Peyer's patch (tissue), 4 donors: ENCODE data around the gene NUDT4B. TPM values are rescaled to one million over a fixed set of nuclear protein-coding genes. Genes with fewer than 3 reads are reported as not detected.
"Not testable (repeated sequence)": the region's sequence is repeated elsewhere in the genome, so short reads cannot be mapped to it uniquely, and the experiment has no call there.

ENCODE experiments used
- DNase-seq, 3 donors: peaks; one replicate each; pipeline ENCODE4 v3.0.0-alpha.2; 2017 to 2019
- H3K27ac ChIP-seq, 4 donors: fragments of 200-600 bp; sonication (generic); one replicate each; pipeline ENCODE4 v1.5.1; 2016 to 2019
- H3K27me3 ChIP-seq, 2 donors: fragments of 200-600 bp; sonication (generic); one replicate each; pipeline ENCODE4 v1.5.1; 2019
- H3K36me3 ChIP-seq, 3 donors: fragments of 200-600 bp; sonication (generic); one replicate each; pipeline ENCODE4 v1.5.1; 2016 to 2019
- H3K4me1 ChIP-seq, 4 donors: fragments of 200-600 bp; sonication (generic); one replicate each; pipeline ENCODE4 v1.5.1; 2016 to 2019
- H3K4me3 ChIP-seq, 4 donors: fragments of 200-600 bp; sonication (generic); 1 replicate in 3 of 4; 2 replicates in 1 of 4; pipeline ENCODE4 v1.5.1; 2016 to 2019; ENCODE audit warnings: mild to moderate bottlenecking in 1 of 4
- H3K9me3 ChIP-seq, 4 donors: fragments of 200-600 bp; sonication (generic); one replicate each; pipeline ENCODE4 v1.5.1; 2016 to 2019; ENCODE audit warnings: mild to moderate bottlenecking in 1 of 4
- total RNA-seq, 4 donors: library from RNA; depleted of rRNA; stranded (reverse); fragments of >200 nt; gene quantifications; one replicate each; pipeline ENCODE4 v1.1.0, GENCODE V29; 2016

Gene NUDT4B
- total RNA-seq, 4 donors from 2014 or later, result 6.3 to 29.6 (median 14.5) TPM

DNA sequence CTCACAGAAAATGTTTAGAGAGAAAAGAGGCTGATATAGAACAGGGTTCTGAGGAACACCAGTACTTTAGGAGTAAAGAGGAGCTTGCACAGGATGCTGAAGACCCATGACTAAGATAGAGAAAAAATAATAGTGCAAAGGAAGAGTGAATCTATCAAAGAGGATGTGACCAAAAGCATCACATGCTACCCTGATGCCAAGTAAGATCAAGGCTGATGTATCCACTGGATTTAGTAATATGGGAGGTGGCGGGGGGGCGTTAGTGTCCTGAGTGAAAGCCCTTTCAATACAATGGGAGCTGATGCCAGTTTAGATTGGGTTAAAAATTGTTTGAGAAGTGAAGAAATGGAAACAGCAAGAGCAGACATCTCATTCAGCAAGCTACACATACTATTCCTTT lies 11.2 kb downstream of the NUDT4B start:
- DNase-seq, result peak in 2 of 3 donors; percentile 14 to 50
- not testable (repeated sequence) for H3K4me1 ChIP-seq, H3K27ac ChIP-seq, H3K4me3 ChIP-seq, H3K36me3 ChIP-seq, H3K9me3 ChIP-seq, H3K27me3 ChIP-seq

DNA sequence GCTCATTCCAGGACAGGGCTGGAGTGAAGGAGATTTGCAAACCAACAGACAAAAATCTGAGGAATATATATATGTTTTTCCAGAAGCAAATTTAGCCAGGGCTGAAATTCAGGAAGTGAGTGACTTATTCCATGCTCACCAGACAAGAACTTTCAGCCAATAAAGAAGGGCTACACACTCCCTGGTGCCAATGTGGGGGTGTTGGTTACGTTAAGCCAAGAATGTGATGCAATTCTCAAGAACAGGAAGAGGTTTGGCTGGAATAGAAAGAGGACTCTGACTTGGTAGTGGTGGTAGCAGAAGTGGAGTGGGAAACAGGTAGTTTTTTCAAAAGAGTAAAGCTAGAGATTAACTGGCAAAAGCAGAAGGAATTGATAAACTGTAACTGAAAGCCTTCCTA lies 11.6 kb downstream of the NUDT4B start:
- not testable (repeated sequence) for H3K9me3 ChIP-seq, H3K4me3 ChIP-seq, H3K4me1 ChIP-seq, DNase-seq, H3K27ac ChIP-seq, H3K27me3 ChIP-seq, H3K36me3 ChIP-seq

- H3K4me1 ChIP-seq, H3K4me3 ChIP-seq, H3K9me3 ChIP-seq, DNase-seq, H3K27me3 ChIP-seq, H3K27ac ChIP-seq, H3K36me3 ChIP-seq: not testable (repeated sequence)
These were observed 12.8 kb downstream of the NUDT4B start for GRCh38 chr1:148761360-148761759.

- not testable (repeated sequence) for H3K27me3 ChIP-seq, H3K27ac ChIP-seq, H3K36me3 ChIP-seq, H3K4me1 ChIP-seq, H3K9me3 ChIP-seq, H3K4me3 ChIP-seq, DNase-seq
These were observed 16.9 kb downstream of the NUDT4B start for GRCh38 chr1:148765238-148766019.

DNA sequence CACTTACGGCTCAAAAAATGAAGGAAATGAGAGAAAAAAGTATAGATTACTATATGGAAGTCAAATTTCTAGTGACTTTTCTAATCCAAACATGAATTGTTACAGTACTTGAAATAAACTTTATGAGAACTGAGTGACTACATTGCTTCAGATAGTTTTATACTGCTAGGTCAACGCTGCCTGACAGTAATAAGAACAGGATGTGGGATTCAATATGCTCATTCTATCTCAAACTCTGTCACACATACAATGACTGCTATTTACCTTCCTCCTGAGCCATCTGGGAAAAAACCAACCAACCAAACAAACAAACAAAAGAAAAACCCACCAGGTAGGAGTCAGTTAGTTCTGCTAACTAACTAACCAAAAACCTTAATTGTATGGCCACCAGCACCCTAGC lies 20.0 kb downstream of the NUDT4B start:
- not testable (repeated sequence) for H3K4me1 ChIP-seq, DNase-seq, H3K27ac ChIP-seq, H3K9me3 ChIP-seq, H3K27me3 ChIP-seq, H3K4me3 ChIP-seq, H3K36me3 ChIP-seq

- H3K36me3 ChIP-seq, H3K9me3 ChIP-seq, H3K27ac ChIP-seq, H3K4me3 ChIP-seq, H3K27me3 ChIP-seq, H3K4me1 ChIP-seq, DNase-seq: not testable (repeated sequence)
These were observed 20.9 kb downstream of the NUDT4B start for GRCh38 chr1:148769495-148769894.

DNA sequence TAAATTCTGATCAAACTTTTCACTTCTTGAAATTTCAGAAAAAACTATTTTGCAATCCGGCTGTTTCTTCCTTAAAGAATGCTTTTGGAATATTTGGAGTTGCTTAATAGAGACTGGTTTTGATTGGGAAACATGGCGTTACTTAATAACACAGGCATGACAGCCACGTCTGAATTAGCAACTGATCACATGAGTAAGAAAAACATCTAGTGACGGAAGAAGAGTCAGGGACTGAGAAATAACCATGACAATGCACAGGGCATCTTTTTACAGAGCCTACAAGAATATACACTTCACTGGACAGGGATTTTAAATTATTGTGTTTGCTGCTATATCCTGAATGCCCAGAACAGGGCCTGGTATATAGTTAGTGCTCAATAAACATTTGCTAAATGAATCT lies 25.1 kb downstream of the NUDT4B start:
- not testable (repeated sequence) for DNase-seq, H3K4me3 ChIP-seq, H3K4me1 ChIP-seq, H3K36me3 ChIP-seq, H3K27ac ChIP-seq, H3K9me3 ChIP-seq, H3K27me3 ChIP-seq

GRCh38 chr1:148774102-148774501 lies 25.5 kb downstream of the NUDT4B start:
- not testable (repeated sequence) for H3K4me3 ChIP-seq, H3K27me3 ChIP-seq, DNase-seq, H3K9me3 ChIP-seq, H3K27ac ChIP-seq, H3K4me1 ChIP-seq, H3K36me3 ChIP-seq

- not testable (repeated sequence) for H3K36me3 ChIP-seq, H3K27ac ChIP-seq, H3K4me1 ChIP-seq, DNase-seq, H3K9me3 ChIP-seq, H3K4me3 ChIP-seq, H3K27me3 ChIP-seq
These were observed 26.7 kb downstream of the NUDT4B start for GRCh38 chr1:148775263-148775662.

DNA sequence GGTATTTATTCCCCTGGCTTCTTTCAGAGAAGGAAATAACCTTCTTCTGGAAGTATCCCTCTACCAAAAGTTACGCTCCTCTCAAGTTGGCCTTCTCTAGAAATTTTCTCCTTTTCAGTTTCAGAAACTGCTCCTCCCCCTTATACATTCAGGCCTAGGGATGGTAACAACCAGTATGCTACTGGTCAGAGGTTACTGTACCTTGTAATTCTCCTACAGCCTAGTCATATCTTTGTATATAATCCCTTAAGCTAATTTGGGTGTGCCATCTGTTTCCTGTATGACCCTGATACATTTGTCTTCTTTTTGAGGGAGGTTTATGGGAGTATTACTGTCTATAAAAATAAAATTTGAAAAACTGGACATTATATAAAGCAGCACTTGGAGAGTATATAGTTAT lies 29.1 kb downstream of the NUDT4B start:
- not testable (repeated sequence) for H3K36me3 ChIP-seq, DNase-seq, H3K9me3 ChIP-seq, H3K4me3 ChIP-seq, H3K4me1 ChIP-seq, H3K27ac ChIP-seq, H3K27me3 ChIP-seq

DNA sequence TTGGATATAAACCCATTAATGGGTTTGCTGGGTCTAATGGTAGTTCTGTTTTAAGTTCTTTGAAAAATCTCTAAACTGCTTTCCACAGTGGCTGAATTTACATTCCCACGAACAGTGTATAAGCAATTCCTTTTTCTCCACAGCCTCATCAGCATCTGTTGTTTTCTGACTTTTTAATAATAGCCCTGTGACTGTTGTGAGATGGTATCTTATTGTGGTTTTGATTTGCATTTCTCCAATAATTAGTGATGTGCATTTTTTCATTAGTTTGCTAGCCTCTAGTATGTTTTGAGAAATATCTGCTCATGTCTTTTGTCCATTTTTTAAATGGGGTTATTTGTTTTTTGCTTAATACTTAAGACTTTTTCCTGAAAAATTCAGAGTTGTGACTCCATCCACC lies 31.8 kb downstream of the NUDT4B start:
- not testable (repeated sequence) for H3K27me3 ChIP-seq, H3K4me3 ChIP-seq, DNase-seq, H3K36me3 ChIP-seq, H3K27ac ChIP-seq, H3K9me3 ChIP-seq, H3K4me1 ChIP-seq

DNA sequence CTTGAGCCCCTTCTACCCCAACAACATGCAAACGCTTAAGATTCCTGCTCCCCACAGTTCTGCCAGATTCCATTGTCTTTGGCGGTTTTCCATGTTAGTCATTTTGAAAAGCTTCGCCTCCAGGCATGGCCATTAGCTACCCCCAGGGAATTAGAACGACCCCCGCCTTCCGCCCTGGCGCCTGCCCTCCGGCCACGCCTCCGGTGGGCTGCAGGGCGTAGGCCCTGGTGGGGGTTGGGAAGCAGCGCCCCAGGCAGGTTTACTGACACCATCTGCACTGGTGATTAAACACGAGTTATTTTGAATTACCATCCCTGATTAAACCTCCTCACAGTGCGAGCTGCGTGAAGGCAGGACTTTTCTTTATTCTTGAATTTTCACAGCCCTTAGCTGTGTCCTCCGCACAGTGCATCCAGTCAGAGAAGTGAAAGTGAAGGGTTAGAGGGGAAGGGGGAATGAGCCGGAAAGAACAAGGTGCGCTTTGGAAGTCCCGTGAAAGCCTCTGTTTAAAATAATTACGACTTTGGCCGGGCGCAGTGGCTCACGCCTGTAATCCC lies 43.0 kb downstream of the NUDT4B start:
- not testable (repeated sequence) for H3K27ac ChIP-seq, H3K9me3 ChIP-seq, H3K36me3 ChIP-seq, DNase-seq, H3K4me1 ChIP-seq, H3K27me3 ChIP-seq, H3K4me3 ChIP-seq

GRCh38 chr1:148793762-148794332 lies 45.3 kb downstream of the NUDT4B start:
- H3K27me3 ChIP-seq, H3K9me3 ChIP-seq, DNase-seq, H3K4me3 ChIP-seq, H3K27ac ChIP-seq, H3K4me1 ChIP-seq, H3K36me3 ChIP-seq: not testable (repeated sequence)
